ENCODE results near the gene RERE. TPM values are rescaled to one million over a fixed set of nuclear protein-coding genes. Genes with fewer than 3 reads are reported as not detected.

RERE gene
- total RNA-seq, 1 experiment from 2014 or later, result 40.6 TPM

DNA sequence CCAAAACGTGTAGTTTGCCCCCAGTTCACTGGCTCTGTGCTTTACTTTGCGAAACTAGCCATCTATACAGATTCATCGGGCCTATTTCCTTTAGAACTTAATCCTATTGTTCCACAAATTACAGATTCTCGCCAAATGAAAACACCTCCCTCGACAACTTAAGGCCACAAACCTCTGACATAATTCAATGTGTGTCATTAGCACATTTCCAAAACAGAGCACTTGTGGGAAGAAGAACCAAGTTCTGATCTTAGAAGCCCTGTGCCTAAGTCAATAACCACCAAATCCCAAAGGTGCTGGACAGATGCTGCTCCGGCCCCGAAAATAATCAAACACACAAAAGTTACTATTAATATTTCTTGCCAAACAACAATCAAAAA, 405.6 kb downstream of the RERE start:
- Histone ChIP-seq H3K4me2 (ENCODE audit: low read length) (no peak overlapping the region), H4K20me1 (ENCODE audit: insufficient read depth) (no peaks in the 10 kb centered on the region), H3K4me1 (ENCODE audit: control insufficient read depth in 1 of 2, insufficient read depth in 2 of 2, low read length in 2 of 2) (peaks cover 6 to 21% of the 10 kb centered on the region in 2 experiments; a peak in 3 of 4 replicates), H3K9me2 (ENCODE audit: insufficient read depth) (no peaks in the 10 kb centered on the region), H2AFZ (ENCODE audit: low read depth, low read length, poor library complexity, severe bottlenecking) (no peak overlapping the region), H3K9me3 (ENCODE audit: control insufficient read depth in 1 of 2, insufficient read depth in 1 of 2, low read depth in 1 of 2, low read length in 2 of 2) (no peaks in the 10 kb centered on the region), H3K79me2 (ENCODE audit: insufficient read depth, low read length) (peaks cover 6% of the 10 kb centered on the region; the same call in 1 of the 2 replicates), H3K36me3 (ENCODE audit: control insufficient read depth in 1 of 2, insufficient read depth in 2 of 2, low read length in 2 of 2) (no peaks in the 10 kb centered on the region), H3K27ac (ENCODE audit: low read depth, low read length) (no peak overlapping the region), H3K9ac (ENCODE audit: low read length) (no peak overlapping the region), H3K27me3 (ENCODE audit: insufficient read depth, low read length) (no peaks in the 10 kb centered on the region), H3K4me3 (replicated peaks in 1 of 2; ENCODE audit: low read depth in 1 of 2, low read length in 2 of 2) (no peak overlapping the region)
- DNase-seq (ENCODE audit: low read depth, low spot score) (no peak), ATAC-seq (no peak)
- BruUV-seq (replicated peaks), result no TSS peak
- POLR2A ChIA-PET, result no interaction called here
- RAD21 ChIA-PET (ENCODE audit: low non-redundant PET in 1 of 2, low total read pairs in 2 of 2, uncharacterized antibody in 2 of 2, unreplicated experiment in 2 of 2), result no interaction called here
- CTCF ChIA-PET, result no interaction called here
- intact Hi-C loops (cut with micrococcal nuclease), result no loop called here
- TF ChIP-seq SRF (IDR thresholded peaks at IDR 0.05; ENCODE audit: low read depth) (no peak), POLR2A (IDR thresholded peaks at IDR 0.05; ENCODE audit: borderline replicate concordance, extremely low read depth, insufficient read depth, insufficient read length) (no peak), ZNF274 (IDR thresholded peaks at IDR 0.05; ENCODE audit: low read depth, low read length) (no peak), CEBPB (IDR thresholded peaks at IDR 0.05; ENCODE audit: low read depth) (no peak), CBX3 (IDR thresholded peaks at IDR 0.05; ENCODE audit: low read depth) (no peak)

DNA sequence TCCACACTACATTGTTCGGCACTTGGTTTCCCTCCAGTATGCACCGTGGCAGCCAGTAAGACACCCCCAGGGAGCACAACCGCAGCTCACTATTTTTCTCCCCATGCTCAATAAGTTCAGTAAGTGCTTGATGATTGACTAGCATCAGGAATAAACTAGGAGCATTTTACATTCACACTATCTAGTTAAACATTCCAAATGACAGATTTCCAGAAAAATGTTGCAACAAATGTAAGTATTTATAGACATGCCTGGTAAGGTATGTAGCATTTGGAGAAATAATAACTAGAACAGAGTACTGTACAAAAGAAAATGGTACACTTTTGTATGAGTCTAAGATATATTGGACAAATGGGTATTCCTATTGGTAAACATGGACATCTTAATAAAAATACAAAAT, 406.6 kb downstream of the RERE start:
- CTCF ChIA-PET, result no interaction called here
- BruUV-seq (replicated peaks), result no TSS peak
- intact Hi-C loops (cut with micrococcal nuclease), result no loop called here
- no peaks in the 10 kb centered on the region for H3K9me3 ChIP-seq (ENCODE audit: control insufficient read depth in 1 of 2, insufficient read depth in 1 of 2, low read depth in 1 of 2, low read length in 2 of 2)
- no peaks in the 10 kb centered on the region for H4K20me1 ChIP-seq (ENCODE audit: insufficient read depth)
- peaks cover 6 to 21% of the 10 kb centered on the region in 2 experiments; a peak in 3 of 4 replicates for H3K4me1 ChIP-seq (ENCODE audit: control insufficient read depth in 1 of 2, insufficient read depth in 2 of 2, low read length in 2 of 2)
- H3K9ac ChIP-seq (ENCODE audit: low read length), result no peak overlapping the region
- RAD21 ChIA-PET (ENCODE audit: low non-redundant PET in 1 of 2, low total read pairs in 2 of 2, uncharacterized antibody in 2 of 2, unreplicated experiment in 2 of 2), result no interaction called here
- no peaks in the 10 kb centered on the region for H3K27me3 ChIP-seq (ENCODE audit: insufficient read depth, low read length)
- H3K27ac ChIP-seq (ENCODE audit: low read depth, low read length), result no peak overlapping the region
- no peak overlapping the region for H3K4me3 ChIP-seq (replicated peaks in 1 of 2; ENCODE audit: low read depth in 1 of 2, low read length in 2 of 2)
- no peaks in the 10 kb centered on the region for H3K36me3 ChIP-seq (ENCODE audit: control insufficient read depth in 1 of 2, insufficient read depth in 2 of 2, low read length in 2 of 2)
- no peak for DNase-seq (ENCODE audit: low read depth, low spot score)
- H3K9me2 ChIP-seq (ENCODE audit: insufficient read depth), result no peaks in the 10 kb centered on the region
- no peak overlapping the region for H3K4me2 ChIP-seq (ENCODE audit: low read length)
- H2AFZ ChIP-seq (ENCODE audit: low read depth, low read length, poor library complexity, severe bottlenecking), result no peak overlapping the region
- ATAC-seq, result no peak
- POLR2A ChIA-PET, result no interaction called here
- peaks cover 6% of the 10 kb centered on the region; the same call in 1 of the 2 replicates for H3K79me2 ChIP-seq (ENCODE audit: insufficient read depth, low read length)
- TF ChIP-seq, protein P1, sequence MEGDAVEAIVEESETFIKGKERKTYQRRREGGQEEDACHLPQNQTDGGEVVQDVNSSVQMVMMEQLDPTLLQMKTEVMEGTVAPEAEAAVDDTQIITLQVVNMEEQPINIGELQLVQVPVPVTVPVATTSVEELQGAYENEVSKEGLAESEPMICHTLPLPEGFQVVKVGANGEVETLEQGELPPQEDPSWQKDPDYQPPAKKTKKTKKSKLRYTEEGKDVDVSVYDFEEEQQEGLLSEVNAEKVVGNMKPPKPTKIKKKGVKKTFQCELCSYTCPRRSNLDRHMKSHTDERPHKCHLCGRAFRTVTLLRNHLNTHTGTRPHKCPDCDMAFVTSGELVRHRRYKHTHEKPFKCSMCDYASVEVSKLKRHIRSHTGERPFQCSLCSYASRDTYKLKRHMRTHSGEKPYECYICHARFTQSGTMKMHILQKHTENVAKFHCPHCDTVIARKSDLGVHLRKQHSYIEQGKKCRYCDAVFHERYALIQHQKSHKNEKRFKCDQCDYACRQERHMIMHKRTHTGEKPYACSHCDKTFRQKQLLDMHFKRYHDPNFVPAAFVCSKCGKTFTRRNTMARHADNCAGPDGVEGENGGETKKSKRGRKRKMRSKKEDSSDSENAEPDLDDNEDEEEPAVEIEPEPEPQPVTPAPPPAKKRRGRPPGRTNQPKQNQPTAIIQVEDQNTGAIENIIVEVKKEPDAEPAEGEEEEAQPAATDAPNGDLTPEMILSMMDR (IDR thresholded peaks at IDR 0.05 in 2 of 3, conservative IDR thresholded peaks at IDR 0.05 in 1 of 3; ENCODE audit: borderline replicate concordance in 1 of 3, insufficient read depth in 1 of 3, low read depth in 2 of 3, low read length in 2 of 3), result no peak
- TF ChIP-seq, protein P2, sequence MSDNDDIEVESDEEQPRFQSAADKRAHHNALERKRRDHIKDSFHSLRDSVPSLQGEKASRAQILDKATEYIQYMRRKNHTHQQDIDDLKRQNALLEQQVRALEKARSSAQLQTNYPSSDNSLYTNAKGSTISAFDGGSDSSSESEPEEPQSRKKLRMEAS (IDR thresholded peaks at IDR 0.05), result no peak
- TF ChIP-seq, protein P3, sequence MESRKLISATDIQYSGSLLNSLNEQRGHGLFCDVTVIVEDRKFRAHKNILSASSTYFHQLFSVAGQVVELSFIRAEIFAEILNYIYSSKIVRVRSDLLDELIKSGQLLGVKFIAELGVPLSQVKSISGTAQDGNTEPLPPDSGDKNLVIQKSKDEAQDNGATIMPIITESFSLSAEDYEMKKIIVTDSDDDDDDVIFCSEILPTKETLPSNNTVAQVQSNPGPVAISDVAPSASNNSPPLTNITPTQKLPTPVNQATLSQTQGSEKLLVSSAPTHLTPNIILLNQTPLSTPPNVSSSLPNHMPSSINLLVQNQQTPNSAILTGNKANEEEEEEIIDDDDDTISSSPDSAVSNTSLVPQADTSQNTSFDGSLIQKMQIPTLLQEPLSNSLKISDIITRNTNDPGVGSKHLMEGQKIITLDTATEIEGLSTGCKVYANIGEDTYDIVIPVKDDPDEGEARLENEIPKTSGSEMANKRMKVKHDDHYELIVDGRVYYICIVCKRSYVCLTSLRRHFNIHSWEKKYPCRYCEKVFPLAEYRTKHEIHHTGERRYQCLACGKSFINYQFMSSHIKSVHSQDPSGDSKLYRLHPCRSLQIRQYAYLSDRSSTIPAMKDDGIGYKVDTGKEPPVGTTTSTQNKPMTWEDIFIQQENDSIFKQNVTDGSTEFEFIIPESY (IDR thresholded peaks at IDR 0.05; ENCODE audit: extremely low read depth, insufficient replicate concordance, low read length), result no peak
- TF ChIP-seq JUND (IDR thresholded peaks at IDR 0.05), result no peak
- no peak for TF ChIP-seq SP1 (IDR thresholded peaks at IDR 0.05; ENCODE audit: low read depth)
- TF ChIP-seq EZH2 (IDR thresholded peaks at IDR 0.05), result no peak
- TF ChIP-seq CEBPB (IDR thresholded peaks at IDR 0.05; ENCODE audit: low read depth), result no peak
- TF ChIP-seq EGR1 (IDR thresholded peaks at IDR 0.05; ENCODE audit: low read depth), result no peak
- TF ChIP-seq, protein P4, sequence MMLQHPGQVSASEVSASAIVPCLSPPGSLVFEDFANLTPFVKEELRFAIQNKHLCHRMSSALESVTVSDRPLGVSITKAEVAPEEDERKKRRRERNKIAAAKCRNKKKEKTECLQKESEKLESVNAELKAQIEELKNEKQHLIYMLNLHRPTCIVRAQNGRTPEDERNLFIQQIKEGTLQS (IDR thresholded peaks at IDR 0.05), result no peak
- TF ChIP-seq, protein P5, sequence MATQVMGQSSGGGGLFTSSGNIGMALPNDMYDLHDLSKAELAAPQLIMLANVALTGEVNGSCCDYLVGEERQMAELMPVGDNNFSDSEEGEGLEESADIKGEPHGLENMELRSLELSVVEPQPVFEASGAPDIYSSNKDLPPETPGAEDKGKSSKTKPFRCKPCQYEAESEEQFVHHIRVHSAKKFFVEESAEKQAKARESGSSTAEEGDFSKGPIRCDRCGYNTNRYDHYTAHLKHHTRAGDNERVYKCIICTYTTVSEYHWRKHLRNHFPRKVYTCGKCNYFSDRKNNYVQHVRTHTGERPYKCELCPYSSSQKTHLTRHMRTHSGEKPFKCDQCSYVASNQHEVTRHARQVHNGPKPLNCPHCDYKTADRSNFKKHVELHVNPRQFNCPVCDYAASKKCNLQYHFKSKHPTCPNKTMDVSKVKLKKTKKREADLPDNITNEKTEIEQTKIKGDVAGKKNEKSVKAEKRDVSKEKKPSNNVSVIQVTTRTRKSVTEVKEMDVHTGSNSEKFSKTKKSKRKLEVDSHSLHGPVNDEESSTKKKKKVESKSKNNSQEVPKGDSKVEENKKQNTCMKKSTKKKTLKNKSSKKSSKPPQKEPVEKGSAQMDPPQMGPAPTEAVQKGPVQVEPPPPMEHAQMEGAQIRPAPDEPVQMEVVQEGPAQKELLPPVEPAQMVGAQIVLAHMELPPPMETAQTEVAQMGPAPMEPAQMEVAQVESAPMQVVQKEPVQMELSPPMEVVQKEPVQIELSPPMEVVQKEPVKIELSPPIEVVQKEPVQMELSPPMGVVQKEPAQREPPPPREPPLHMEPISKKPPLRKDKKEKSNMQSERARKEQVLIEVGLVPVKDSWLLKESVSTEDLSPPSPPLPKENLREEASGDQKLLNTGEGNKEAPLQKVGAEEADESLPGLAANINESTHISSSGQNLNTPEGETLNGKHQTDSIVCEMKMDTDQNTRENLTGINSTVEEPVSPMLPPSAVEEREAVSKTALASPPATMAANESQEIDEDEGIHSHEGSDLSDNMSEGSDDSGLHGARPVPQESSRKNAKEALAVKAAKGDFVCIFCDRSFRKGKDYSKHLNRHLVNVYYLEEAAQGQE (IDR thresholded peaks at IDR 0.05; ENCODE audit: low read depth), result no peak
- TF ChIP-seq ZNF274 (IDR thresholded peaks at IDR 0.05; ENCODE audit: low read depth, low read length), result no peak
